NCI-H146 treated with DMSO at 0.1 percent for 48 hours (cell line): ENCODE results near the gene SHROOM2.
"Not testable (repeated sequence)": the region's sequence is repeated elsewhere in the genome, so short reads cannot be mapped to it uniquely, and the experiment has no call there.

Experiments used
- DNase-seq: peaks from one replicate; lab custom pipeline; 2025; ENCODE audit not compliant: unreplicated experiment; lab: John Stamatoyannopoulos, UW

Gene SHROOM2

DNA sequence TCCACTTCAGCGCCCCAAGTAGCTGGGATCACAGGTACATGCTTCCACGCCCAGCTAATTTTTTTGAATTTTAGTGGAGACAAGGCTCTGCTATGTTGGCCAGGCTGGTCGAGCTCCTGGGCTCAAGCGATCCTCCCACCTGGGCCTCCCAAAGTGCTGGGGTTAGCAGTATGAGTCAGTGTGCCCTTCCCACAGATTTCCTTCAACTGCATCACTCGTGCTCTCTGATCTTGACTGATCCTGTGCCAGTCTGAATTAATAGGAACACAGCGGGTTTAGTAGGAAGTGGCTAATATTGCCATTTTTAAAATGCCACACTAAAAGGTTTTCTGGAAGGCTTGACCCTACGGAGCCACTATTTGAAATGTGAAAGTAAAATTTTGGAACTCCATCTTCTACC, 4.3 kb upstream of the SHROOM2 start:
- DNase-seq = no peak

DNA sequence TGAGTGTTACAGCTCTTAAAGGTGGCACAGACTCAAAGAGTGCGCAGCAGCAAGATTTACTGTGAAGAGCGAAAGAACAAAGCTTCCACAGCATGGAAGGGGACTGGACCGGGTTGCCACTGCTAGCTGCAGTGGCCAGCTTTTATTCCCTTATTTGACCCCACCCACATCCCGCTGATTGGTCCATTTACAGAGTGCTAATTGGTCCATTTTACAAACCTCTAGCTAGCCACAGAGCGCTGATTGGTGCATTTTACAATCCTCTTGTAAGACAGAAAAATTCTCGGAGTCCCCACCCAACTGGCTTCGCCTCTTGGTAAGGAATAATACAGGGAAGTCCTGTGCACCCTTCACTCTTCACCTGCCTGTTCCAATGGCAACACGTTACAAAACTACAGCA, 1.9 kb upstream of the SHROOM2 start:
- no peak for DNase-seq

DNA sequence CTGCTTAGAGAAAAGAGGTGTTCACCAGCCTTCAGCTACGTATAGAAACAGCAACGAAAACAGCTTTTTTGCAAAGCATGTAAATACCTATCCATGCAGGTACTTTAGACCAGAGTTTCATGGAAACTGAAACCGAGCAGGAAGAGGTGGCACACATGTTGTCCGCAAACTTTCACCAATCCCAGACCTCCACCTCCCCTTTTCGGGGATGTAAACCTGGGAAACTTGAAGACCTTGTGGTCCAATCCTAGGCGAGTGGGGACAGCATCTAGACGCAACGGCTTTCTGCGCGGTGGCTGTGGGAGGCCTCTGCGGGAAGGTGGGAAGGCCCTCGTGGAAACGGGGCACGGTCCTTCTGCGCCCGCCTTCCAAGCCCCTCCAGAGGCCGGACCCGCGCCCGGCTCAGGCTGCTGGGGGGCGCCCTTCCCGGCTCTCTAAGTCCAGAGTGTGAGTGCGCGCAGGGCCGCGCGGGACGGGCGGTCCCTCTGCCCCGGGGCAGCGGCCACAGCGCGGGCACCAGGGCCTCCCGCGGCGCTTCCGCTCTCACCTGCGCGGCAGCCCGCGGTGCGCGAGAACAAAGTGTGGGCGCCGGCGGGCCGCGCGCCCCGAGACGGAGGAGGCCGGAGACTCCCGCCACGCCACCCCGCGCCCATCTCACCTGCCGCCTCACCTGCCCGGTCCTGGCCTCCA, 830 bp upstream of the SHROOM2 start:
- no peak for DNase-seq

DNA sequence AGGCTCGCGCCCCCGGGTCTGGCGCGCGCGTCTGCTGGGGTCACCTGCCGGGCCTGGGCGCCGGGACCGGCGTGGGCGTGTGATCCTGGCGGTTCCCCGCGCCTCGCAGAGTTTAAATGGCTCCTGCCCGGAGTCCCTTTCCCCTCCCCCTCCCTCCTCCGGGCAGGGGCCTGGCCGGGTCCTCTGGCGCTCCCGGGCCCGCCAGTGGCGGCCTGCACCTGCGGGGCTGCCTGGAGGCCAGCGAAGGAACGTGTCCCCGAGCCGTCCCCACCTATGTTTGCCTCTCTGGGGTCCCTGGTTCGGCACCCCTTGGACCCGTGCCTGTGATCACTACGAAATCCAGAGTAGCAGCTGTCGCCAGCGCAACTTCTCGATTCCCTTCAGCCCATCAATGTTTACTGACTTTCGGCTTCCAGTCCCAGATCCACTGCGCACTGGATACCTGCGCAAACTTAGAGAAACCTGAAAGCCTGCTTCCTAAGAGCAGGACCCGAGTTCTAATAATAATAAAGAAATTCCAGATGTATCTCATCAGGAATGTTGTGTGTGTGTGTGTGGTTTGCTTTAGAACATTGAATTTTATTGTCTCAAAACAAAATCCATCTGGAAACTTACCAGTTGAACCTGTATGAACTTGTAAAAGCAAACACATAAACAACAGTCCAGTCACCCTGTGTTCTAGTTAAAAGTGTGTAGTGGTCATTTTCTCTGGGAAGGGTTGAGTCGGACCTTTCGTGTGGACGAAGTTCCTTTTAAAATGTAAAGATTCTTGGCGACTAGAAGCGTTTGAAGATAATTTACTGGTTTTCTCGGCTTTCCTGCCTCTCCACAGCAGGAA, 788 bp downstream of the SHROOM2 start:
- no peak for DNase-seq

DNA sequence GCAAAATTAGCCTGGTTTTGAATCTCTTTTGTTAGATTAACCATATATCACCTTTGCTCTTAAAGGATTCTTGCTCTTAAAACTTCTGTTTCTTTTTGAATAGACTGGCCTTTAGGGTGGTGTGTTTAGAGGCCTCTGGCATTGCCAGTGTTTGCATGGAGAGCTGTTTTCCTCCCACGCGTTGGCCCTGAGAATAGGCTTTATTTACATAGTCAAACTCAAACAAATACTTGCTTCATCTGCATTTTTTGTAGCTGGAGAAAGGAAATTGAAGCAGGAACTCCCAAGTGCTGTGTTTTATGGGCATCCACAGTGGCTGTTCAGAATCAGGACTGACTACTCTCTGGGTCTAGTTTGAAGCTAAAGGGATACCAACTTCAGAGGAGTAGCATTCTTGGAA, 2.7 kb downstream of the SHROOM2 start:
- DNase-seq = peak; percentile 22

DNA sequence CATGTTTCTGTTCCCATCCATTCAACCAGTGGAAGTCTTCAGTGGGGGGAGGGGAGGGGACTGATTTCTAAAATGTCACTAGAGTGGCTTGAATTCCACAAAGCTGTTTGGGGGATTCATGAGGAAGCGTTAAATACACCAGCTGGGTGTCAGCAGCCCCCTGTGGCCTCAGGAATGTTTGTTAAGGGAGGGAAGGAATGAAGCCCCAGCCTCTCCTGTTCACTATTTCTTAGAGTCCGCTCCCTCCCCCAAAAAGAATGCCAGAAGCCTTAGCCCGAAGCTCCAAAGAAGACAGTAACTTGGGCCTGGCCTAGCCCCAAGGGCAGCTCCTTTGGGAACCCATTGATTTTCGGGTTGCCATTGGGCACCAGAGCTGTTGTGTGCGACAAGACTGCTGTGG, 3.3 kb downstream of the SHROOM2 start:
- DNase-seq = no peak

DNA sequence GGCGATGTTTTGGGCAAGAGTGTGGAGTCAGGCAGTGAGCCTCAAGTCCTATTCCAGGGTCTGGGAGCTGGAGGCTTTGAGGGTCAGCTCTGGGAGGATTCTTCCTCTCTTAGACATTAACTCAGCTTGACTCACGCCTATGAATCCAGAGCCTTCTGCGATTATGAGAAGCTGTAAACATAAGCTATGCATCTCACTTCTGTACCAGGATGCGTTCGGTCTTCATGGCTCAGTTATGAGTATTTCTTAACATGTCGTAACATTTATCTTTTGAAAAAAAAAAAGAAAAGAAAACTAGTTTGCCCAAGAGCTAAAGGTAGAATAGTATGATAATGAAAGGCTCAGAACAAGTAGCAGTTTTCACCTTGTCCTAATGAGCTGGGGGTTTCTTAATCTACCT, 4.6 kb downstream of the SHROOM2 start:
- no peak for DNase-seq

DNA sequence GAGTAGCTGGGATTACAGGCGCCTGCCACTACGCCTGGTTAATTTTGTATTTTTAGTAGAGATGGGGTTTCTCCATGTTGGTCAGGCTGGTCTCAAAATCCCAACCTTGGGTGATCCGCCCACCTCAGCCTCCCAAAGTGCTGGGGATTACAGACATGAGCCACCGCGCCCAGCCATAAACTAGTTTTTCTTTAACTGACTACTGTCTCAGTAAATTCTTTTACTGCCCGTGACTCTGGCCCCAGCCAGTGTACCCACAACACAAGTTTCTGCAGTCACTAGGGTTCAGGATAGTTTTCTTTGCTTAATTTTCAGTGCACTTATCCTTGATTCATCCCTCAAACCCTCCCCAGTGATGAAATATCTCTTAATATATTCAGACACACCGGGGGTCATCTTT, 8.3 kb downstream of the SHROOM2 start:
- DNase-seq = no peak

DNA sequence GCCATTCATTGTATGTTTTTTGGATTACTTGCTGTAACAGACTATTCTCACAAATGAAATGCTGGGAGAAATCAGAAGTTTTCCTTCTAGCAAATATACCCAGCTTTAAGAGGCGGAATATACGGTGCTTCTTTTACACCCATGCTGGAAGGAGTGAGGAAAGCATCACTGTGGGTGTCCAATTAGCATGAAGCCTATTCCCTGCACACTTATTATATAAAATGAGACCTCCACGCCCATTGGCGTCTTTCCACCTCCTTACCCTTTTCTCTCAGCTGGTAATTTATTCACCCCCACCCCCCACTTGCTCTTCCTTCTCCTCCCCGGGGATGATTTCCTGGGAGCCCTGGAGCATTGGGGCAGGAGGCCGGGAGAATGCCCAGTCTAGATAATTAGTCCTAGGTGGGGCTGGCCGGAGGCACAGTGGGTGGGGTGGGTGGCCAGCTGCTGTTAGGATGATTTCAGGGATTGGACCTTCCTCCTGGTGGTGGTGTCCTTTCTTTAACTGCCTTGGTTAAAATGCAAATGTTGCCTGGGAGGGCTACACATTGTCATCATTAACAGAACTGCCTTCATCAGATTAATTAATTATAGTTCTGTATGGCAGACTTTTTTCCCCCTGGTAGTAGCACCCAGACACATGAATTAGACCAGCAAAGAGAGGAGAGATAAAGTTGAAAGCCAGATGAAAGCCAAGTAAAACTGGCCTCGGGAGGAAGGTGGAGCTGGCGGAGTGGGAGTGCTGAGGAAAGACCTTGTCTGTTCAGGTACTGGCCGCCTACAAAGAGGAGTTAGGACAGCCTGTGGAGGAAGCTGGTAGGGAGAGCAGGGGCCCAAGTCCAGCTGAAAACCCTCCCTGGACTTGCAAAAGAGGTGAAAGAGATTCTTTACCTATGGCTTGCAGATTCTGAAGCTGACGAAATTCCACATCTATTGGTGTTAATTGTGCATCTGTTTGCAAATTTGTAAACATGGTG, 11.4 kb downstream of the SHROOM2 start:
- DNase-seq = peak; percentile 58

DNA sequence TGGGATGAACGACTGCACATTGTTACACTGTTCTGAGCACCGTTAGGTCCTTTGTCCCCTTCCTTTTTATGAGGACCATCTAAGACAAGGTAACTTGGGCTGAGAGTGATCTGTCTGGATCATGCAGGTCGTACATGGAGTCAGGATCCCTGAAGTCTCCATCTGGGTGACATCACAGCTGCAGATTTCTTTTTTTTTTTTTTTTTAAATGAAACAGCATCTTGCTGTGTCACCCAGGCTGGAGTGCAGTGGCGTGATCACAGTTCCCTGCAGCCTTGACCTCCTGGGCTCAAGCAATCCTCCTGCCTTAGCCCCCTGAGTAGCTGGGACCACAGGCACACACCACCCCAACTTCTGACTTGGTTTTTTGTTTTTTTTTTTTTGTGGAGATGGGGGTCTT, 16.5 kb downstream of the SHROOM2 start:
- no peak for DNase-seq

DNA sequence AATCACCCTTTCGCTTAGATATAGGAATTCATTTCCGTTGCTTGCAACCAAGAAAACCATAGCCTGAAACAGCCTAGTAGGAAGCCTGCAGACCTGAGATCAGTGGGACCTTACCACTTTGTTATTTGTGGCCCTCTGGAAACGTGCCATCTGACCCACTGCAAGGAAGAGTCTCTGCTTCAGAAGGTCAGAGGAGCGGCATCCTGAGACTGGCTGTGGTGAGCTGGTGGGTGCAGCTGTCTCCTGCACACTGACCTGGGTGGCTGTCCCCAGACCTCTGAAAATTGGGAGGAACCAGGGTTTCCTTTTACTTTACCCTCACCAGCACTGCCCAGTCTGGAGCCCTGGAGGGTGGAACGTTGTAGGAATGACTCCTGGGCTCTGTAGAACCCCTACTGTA, 18.2 kb downstream of the SHROOM2 start:
- DNase-seq = no peak

DNA sequence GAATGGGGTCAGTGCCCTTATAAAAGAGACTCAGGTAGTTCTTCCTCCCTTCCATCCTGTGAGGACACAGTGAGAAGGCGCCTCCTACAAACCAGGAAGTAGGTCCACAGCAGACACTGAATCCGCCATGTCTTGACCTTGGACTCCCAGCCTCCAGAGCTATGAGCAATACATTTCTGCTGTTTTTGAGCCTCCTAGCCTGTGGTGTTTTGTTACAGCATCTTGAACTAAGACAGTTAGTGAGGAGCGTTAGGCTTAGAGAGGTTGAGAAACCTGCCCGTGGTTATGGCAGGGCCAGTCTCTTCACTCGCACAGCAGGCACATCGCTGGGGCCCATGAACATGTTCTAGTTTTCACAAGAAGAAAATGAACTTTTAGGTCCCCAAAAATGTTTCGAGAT, 19.7 kb downstream of the SHROOM2 start:
- DNase-seq = no peak

DNA sequence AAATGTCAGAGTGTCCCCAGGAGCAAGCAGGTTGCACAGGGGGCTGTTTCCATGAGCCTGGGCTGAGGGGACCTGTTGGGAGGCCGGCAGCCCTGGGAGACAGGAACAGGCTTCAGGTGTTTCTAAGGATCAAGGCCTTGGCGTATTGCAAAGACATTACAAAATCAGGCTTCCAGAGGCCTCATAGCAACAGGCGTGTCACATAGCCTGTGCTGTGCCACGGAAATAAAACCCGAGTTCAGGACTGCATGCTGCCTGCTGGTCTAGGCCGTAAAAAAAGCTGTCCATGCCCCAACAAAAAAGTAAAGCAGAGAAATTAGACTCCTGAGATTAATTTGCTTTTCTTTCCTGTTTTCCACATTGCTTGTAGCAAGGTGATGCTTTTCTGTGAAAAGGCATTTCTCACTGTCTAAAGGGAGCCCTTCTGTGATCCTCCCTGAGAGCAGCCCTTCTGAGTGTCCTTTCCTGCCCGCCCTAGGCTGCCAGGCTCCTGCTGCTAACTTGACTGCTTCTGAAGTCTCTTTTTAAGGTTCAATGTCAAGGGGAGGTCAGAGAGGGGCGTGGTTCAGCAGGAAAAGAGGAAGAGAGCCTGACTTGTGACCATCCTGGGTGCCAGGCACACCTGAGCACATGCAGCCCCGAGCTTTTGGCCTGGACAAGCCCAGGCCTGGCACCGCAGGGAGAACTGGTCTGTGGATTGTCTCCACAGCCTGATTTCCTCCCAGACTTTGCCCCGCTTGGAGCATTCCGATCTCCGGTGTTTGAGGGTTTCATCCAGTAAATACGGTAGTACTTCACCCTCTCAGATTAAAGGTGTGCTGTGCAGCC, 21.3 kb downstream of the SHROOM2 start:
- no peak for DNase-seq

DNA sequence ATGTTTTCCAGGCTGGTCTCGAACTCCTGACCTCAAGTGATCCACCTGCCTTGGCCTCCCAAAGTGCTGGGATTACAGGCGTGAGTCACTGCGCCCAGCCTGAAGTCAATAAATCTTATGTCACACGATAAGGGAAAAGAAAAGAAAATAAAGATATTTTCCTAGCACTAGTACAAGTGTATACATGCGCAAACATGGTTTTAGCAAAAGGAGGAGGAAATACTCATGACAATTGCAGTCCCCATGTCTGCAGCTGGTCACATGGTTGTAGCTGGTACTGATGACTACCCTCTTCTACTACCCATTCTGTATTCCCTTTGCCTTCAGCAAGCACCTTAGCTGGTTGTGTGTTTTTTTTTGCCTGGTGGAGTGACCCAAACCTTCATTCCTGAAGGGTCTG, 23.6 kb downstream of the SHROOM2 start:
- not testable (repeated sequence) for DNase-seq

DNA sequence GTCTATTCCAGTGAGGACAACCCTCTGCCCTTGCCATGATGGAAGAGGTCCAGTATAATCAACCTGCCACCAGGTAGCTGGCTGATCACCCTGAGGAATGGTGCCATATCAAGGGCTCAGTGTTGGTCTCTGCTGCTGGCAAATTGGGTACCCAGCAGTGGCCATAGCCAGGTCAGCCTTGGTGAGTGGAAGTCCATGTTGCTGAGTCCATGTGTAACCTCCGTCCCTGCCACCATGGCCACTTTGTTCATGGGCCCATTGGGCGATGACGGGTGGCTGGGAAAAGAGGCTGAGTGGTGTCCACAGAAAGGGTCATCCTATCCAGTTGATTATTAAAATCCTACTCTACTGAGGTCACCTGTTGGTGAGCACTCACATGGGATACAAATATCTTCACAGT, 24.9 kb downstream of the SHROOM2 start:
- not testable (repeated sequence) for DNase-seq

DNA sequence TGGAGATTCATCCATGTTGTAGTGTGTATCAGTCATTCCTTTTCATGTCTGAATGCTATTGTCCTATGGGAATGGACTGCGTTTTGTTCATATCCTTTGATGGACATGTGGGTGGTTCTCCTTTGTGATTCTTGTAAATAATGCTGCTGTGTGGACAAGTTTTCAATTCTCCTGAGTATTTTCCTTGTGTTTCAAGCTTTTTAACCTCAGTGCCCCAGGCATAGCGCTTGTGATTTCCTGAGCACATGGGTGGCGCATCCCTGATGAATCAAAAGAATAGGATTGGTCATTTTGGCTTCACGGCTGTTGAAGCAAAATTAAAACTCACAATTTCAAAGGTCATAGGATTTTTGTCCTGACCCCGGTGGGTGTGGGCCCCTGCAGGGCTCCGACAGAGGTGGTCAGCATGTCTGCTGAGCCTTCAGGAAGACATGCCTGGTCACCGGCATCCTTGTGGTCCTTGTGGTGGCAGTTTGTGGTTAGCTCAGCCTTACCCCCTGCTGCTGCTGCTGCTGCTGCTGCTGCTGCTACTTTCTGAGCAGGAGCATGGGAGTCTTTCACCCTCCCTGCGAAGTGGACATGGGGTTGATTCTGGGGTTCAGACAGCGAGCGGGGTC, 30.0 kb downstream of the SHROOM2 start:
- no peak for DNase-seq

DNA sequence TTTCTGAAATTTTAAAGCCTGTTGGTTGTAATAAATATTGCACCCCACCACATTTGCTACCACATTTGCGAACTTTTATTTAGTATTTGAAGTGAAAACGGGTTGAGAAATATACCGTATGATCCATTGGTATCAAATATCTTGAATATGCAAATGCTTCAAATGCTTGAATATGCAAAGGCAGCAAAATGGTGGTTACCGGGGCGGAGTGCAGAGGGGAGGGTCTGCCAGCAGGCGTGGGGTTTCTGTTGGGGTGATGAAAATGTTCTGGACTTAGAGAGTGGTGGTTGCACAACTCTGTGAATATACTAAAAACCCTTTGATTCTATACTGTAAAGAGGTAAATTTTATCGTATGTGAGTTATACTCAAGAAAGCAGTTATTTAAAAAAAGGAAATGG, 35.3 kb downstream of the SHROOM2 start:
- DNase-seq = no peak

DNA sequence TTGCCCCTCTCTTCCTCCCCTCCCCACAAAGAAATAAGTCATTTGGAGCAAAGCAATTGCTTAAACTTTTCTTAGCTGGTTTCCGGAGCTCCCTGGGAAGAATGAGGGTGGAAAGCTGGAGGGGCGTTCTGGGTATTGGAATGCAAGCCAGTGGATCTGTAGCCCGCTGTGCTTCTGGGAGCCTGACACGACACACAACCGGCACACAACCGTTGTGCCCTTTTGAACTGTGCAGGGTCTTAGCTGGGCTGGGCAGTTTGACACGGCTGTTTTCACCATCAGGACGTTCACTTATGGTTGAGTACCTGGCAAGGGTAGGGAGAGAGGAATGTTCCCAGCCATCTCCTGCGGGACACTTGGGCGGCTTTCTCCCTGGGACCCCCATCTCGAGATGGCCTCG, 38.3 kb downstream of the SHROOM2 start:
- DNase-seq = no peak

DNA sequence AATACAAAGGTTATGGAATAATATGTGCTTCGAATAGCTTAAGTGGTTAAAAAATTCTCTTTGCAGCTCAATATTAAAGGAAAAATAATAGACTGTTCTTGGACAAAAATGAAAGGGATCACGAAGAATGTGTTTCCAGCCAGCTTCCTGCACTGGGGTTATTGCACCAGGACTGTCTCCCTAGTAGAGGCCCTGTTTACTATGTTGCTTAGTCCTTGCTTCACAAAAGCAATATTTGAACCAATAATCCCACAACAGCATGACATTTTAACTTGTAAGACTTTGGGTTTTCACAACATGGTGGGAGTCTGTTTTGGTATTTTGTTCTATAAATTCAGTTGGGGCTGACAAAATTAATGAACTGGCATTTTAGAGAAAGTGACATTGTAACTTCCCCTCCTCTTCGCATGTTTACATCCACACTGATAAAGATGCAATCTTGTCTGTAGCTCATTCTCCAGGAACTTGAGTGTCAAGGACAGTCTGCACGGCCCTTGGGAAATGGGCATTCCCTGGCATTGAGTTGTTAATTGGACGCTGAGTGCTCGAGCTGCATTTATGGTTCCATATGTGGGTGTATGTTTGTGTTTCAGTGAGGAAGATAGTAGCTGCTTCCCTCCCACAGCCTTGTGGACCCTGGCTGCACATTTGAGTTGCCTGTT, 39.0 kb downstream of the SHROOM2 start:
- no peak for DNase-seq

DNA sequence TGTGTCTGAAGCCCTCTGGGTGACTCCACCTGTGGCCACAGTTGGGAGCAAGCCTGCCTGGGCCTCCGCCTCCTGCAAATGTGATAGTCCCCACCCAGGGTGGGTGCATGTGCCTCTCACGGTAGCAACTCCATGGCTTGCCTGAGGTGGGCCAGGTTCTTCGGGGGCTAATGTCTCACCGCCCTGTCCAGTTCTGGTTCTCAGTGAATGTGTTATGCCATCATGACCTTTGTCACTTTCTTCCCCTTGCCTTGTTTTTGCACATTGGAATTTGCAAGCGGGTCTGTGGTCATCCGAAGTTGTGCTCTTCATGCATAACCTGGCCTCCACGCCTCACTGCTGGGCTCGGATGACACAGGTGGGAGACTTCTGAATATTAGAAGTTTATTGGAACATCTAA, 39.7 kb downstream of the SHROOM2 start:
- DNase-seq = no peak
